Measurements from ENCODE around the gene DNAH2. TPM values are rescaled to one million over a fixed set of nuclear protein-coding genes. Genes with fewer than 3 reads are reported as not detected.
A peak's percentile ranks its signal among the peaks of the same experiment; 100 is the strongest.

DNAH2 gene
- total RNA-seq, 4 donors from 2014 or later, result under 0.01 to 0.10 (median 0.05) TPM; not detected in 1

GRCh38 chr17:7677388-7678067 lies 40.0 kb upstream of the DNAH2 start:
- TF ChIP-seq POLR2A (IDR thresholded peaks at IDR 0.05), result no peak
- no peak for TF ChIP-seq CTCF (IDR thresholded peaks at IDR 0.05)
- no peak overlapping the region for H3K4me3 ChIP-seq (ENCODE audit: low read depth, poor library complexity, severe bottlenecking)
- 78 to 87% methylated on average over 10 of the region's 10 CpGs for WGBS, 2 donors
- no peak for DNase-seq (ENCODE audit: low spot score in 2 of 2)
- intact Hi-C loops (cut with DNase I; ENCODE audit: low total_unique reads), result no loop called here

DNA sequence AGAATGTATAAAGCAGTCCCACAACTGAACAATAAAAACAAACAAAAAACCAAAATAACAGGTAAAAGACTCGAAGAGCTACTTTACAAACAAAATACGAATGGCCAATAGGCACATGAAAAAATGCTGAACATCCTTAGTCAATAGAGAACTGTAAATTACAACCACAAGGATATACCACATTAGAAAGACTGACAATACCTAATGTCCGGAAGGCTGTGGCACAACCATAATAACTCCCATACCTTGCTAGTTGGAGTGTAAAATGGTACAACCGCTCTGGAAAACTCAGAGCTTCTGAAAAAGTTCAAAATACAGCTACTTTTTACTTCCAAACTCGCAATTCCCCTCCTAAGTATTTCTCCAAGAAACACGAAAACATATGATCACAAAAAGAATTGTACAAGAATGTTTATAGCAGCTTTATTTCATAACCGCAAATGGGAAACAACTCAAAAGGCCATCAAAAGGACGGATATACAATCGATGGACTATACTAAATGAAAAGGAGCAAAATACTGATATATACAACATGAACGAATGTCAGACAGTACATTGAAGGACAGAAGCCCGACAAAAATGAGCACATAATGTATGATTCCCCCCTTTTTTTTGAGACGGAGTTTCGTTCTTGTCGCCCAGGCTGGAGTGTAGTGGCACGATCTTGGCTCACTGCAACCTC lies 32.6 kb upstream of the DNAH2 start:
- intact Hi-C loops (cut with DNase I; ENCODE audit: low total_unique reads), result no loop called here
- no peak for TF ChIP-seq POLR2A (IDR thresholded peaks at IDR 0.05)
- TF ChIP-seq CTCF (IDR thresholded peaks at IDR 0.05), result no peak
- 49 to 51% methylated on average over 15 of the region's 15 CpGs for WGBS, 2 donors
- DNase-seq (ENCODE audit: low spot score in 2 of 2), result no peak
- H3K4me3 ChIP-seq (ENCODE audit: low read depth, poor library complexity, severe bottlenecking), result peak overlapping the region; percentile 15

GRCh38 chr17:7685533-7686221 lies 31.9 kb upstream of the DNAH2 start:
- 2 to 3% methylated on average over 44 of the region's 44 CpGs for WGBS, 2 donors
- DNase-seq (ENCODE audit: low spot score in 2 of 2), result peak; percentile 92 to 99
- peak overlapping the region; percentile 88 for H3K4me3 ChIP-seq (ENCODE audit: low read depth, poor library complexity, severe bottlenecking)
- TF ChIP-seq CTCF (IDR thresholded peaks at IDR 0.05) (no peak), POLR2A (IDR thresholded peaks at IDR 0.05) (peak in 1 of 2 donors; percentile 11)
- intact Hi-C loops (cut with DNase I; ENCODE audit: low total_unique reads), result no loop called here

GRCh38 chr17:7686222-7687071 lies 31.1 kb upstream of the DNAH2 start:
- peak in 1 of 3 donors; percentile 19 for TF ChIP-seq CTCF (IDR thresholded peaks at IDR 0.05)
- no peak for TF ChIP-seq POLR2A (IDR thresholded peaks at IDR 0.05)
- 0 to 1% methylated on average over 30 of the region's 30 CpGs for WGBS, 2 donors
- intact Hi-C loops (cut with DNase I; ENCODE audit: low total_unique reads), result no loop called here
- H3K4me3 ChIP-seq (ENCODE audit: low read depth, poor library complexity, severe bottlenecking), result peak overlapping the region; percentile 88
- DNase-seq (ENCODE audit: low spot score in 2 of 2), result peak; percentile 70 to 95

DNA sequence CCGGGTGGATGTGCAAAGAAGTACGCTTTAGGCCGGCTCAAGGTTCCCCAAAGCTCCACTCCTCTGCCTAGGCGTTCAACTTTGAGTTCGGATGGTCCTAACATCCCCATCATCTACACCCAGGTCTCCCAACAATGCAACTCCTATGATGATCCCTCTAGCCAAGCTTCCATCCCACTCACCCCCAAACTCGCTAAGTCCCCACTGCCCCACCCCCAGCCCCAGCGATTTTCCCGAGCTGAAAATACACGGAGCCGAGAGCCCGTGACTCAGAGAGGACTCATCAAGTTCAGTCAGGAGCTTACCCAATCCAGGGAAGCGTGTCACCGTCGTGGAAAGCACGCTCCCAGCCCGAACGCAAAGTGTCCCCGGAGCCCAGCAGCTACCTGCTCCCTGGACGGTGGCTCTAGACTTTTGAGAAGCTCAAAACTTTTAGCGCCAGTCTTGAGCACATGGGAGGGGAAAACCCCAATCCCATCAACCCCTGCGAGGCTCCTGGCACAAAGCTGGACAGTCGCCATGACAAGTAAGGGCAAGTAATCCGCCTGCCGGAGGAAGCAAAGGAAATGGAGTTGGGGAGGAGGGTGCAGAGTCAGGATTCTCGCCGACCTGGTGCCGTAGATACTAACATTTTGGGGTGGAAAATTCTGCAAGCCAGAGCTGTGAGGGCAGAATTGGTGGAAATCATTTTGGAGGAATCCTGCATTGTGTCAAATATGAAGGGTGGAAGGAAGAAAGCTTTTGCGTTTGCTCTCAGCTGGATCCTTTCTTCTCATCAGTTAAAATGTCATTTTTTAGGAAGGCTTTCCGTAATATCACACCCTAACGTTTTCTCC lies 30.3 kb upstream of the DNAH2 start, which contains the start of gene TP53:
Gene TP53, minus strand, starts transcription at position 419 of the 836 bp plus-strand sequence. CDS start 10,896 bp downstream, outside the sequence.
- H3K4me3 ChIP-seq (ENCODE audit: low read depth, poor library complexity, severe bottlenecking), result peak within 1 kb of the TSS; percentile 88

More for the DNA sequence above, 30.3 kb upstream of the DNAH2 start, which contains the start of gene TP53:
- WGBS, 2 donors, result 1% methylated on average over 29 to 30 of the region's 30 CpGs
- peak; percentile 93 to 97 for DNase-seq (ENCODE audit: low spot score in 2 of 2)
- intact Hi-C loops (cut with DNase I; ENCODE audit: low total_unique reads), result no loop called here
- no peak for TF ChIP-seq CTCF (IDR thresholded peaks at IDR 0.05)
- no peak for TF ChIP-seq POLR2A (IDR thresholded peaks at IDR 0.05)
